RWPE1 (cell line): ENCODE data around the gene GAR1.

Experiments
- CTCF ChIA-PET: fragments of 350-600 bp; sonication (Branson Sonifier 250); formaldehyde crosslinking; extraction: SDS; loops from one replicate; lab custom pipeline; 2021; lab: Yijun Ruan, JAX
- POLR2A ChIA-PET: fragments of 400-600 bp; formaldehyde crosslinking; extraction: SDS; loops from one replicate; lab custom pipeline; 2020; ENCODE audit warnings: antibody characterized with exemption; ENCODE audit not compliant: low non-redundant PET; lab: Yijun Ruan, JAX
- DNase-seq: peaks from one replicate; pipeline ENCODE4 v3.0.0; 2012; ENCODE audit warnings: low spot score
- H3K27ac ChIP-seq: fragments of 450-650 bp; 2 replicates; pipeline ENCODE4 v1.5.1; 2017
- TF ChIP-seq, protein P1 (sequence below): fragments of 450-650 bp; conservative IDR thresholded peaks from 2 replicates; pipeline ENCODE4 v1.5.1; 2017; ENCODE audit warnings: low read depth, mild to moderate bottlenecking

GAR1 gene

DNA sequence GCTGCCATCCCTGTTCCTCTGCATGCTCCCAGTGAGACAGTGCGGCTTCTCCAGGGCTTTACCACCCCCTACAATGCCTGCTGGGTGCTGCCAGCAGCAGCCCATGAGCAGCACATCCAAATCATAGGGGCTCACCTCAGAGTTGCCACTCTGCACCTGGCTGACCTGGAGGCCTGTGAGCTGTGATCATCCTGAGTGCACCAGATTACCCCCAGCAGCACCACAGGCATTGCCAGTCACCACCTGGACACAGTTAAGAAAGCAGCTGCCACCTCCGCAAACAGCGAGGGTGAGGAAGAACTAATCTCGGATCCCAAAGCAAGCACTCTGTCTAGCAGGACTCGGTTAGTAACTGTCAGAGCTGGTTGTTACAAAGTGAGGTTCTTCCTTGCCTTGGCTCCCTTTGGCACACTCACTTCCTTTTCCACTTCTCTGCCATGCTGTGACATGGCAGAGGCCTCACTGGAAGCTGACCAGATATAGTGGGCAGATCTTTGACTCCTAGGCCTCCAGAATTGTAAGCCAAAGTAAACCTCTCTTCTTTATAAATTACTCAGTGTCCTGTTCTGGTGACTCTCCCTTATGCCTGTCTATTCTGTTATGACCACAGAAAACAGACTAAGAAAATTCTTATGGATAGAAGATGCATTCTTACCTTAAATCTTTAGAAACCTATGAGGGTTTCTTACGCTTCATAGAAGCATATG lies 57.5 kb downstream of the GAR1 start:
- ChIA-PET POLR2A (no interaction called here), CTCF (no interaction called here)
- no peak for DNase-seq
- no peak overlapping the region for H3K27ac ChIP-seq
- TF ChIP-seq, protein P1, sequence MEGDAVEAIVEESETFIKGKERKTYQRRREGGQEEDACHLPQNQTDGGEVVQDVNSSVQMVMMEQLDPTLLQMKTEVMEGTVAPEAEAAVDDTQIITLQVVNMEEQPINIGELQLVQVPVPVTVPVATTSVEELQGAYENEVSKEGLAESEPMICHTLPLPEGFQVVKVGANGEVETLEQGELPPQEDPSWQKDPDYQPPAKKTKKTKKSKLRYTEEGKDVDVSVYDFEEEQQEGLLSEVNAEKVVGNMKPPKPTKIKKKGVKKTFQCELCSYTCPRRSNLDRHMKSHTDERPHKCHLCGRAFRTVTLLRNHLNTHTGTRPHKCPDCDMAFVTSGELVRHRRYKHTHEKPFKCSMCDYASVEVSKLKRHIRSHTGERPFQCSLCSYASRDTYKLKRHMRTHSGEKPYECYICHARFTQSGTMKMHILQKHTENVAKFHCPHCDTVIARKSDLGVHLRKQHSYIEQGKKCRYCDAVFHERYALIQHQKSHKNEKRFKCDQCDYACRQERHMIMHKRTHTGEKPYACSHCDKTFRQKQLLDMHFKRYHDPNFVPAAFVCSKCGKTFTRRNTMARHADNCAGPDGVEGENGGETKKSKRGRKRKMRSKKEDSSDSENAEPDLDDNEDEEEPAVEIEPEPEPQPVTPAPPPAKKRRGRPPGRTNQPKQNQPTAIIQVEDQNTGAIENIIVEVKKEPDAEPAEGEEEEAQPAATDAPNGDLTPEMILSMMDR: no peak

DNA sequence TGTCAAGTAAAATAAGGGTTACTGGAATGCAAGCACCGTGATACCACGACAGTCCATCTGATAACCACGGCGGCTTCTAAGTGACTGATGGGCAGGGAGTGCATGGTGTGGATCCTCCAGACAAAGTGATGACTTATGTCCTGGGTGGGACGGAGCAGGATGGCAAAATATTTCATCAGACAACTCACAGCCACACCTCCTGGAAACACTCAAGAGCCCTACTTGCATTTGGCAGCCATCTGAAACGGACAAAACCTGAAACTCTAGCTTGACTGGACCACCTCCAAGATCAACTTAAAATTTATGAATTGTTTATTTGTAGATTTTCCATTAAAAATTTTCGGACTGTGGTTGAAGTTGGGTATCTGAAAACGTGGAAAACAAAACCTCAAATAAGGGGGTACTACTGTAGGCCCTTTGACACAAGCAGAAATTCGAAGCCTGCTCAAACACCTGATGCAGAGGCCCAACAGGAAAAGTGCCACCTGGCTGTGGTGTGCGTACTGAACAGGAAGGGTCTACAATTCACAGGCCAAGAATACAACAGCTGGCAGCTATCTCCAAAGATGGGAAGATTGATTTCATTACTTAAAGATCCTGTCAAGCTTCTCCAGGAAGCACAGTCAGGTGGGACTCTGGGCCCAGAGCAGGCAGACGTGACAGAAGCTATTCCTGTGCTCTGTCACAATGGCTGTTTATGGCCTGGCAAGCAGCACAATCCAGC lies 58.4 kb downstream of the GAR1 start:
- TF ChIP-seq, protein P1: no peak
- POLR2A ChIA-PET: no interaction called here
- CTCF ChIA-PET: no interaction called here
- no peak for DNase-seq
- H3K27ac ChIP-seq: no peak overlapping the region
